ENCODE measurements around the gene CHID1.
A peak's percentile ranks its signal among the peaks of the same experiment; 100 is the strongest.

CHID1 gene

DNA sequence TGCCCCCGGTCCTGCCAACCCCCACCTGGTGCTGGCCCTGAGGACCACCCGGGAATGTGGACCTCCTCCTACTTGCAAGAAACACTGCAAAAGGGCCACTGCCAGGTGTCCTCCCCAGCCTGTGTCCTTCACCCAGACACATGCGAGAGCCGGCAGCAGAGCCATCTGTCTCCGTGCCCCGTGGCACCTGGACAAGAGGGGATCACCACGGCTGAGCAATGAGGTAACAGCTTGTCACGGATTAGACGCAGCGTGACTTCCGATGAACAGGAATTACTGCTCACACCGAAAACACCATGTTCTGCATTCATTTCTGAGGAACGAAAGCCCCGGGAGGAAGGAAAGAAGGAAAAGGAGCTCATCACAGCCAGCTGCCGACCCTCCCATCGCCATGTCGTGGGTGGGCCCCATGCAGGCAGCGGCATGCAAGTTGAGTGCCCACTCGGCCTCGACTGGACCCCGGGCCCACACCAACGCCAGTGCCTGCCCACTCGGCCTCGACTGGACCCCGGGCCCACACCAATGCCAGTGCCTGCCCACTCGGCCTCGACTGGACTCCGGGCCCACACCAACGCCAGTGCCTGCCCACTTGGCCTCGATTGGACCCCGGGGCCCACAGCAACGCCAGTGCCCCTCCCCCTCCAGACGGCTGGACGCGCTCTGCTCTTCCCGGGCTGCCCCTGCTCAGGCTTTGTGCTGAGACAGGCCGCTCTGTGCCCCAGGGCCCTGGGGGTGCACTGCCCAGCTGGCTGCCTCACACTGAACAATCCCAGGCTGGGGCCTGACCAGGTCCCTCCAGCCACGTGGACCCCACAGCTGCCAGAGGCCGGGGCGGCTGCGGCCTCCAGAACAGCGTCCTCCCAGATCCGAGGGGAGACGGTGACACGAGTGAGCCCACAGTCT, 22.0 kb downstream of the CHID1 start:
- no peak for DNase-seq

DNA sequence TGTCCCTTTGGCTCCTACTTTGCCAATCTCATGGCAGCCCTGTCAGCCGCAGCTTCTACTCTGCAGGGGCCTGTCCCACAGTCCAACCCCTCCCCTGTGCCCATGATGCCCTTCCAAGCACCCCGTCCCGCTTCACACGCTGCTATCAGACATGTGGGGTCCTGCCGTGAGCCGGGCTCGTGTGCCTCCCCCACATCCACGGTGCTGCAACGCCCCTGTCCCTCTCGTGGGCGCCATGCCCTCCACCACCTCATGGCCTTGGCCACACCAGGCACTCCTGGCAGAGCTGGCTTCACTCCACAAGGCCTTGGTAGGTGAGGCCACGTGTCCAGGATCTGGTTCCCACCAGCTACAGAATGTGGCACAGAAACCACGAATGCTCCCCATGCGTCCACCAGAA, 23.0 kb downstream of the CHID1 start:
- DNase-seq (no peak), ATAC-seq (no peak)

More for the DNA sequence above, 22.0 kb downstream of the CHID1 start:
- ATAC-seq = no peak

DNA sequence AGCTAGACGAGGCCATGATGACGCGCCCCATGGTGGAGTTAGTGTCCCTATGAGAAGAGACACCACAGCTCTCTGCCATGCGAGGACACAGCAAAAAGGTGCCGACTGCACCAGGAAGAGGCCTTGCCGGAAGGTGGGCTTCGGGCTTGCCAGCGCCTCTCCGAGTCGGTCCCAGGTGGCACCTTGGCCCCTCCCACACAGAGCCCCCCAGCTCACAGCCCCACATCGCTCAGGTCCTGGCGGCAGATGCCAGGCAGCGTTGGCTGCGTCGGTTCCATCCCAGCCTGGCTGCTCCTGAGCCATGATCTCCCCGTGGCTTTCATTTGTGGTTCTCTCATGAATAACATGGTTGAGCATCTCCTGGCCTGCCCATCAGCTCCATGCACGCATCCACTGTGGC, 24.0 kb downstream of the CHID1 start:
- ATAC-seq = no peak
- no peak for DNase-seq

DNA sequence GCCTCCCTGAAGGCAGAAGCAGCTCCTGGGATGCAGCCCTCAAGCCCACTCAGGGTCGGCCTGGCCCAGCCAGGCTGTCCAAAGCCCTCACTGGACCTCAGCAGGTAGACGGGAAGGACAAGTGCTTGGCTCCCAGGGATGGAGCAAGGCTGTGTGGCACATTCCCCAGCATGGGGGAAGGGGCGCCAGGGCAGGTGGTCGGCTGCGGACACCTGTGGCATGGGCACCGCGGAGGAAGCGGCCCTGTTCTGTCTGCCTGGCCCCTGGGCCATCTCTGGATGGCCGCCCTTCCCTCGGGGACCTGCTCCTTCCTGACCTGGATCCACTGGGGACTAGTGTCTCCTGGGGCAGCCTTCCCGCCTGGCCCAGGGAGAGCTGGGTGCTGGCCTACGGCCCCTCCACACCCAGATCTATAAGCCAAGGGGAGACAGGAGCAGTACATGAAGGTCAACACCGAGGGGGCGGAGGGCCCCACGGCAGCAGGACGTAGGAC, 26.0 kb downstream of the CHID1 start:
- ATAC-seq = no peak
- DNase-seq = no peak

DNA sequence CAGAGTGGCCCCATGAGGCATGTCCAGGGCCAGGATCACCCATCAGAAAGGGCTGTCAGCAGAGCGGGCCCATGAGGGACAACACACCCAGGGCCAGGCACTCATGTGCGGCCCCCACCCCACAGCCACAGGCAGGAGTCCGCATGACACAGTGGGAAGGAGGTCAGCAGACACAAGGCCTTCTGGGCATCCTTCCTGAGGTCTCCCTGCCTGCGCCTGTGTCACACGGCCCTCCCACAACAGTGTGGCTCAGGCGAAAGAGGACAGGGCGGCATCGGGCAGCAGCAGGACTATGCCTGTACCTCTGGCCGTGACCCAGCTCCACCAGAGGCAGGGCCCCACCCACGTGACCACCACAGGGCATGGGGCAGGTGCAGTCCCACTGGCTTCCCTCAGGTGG, 27.1 kb downstream of the CHID1 start:
- ATAC-seq (no peak), DNase-seq (no peak)

DNA sequence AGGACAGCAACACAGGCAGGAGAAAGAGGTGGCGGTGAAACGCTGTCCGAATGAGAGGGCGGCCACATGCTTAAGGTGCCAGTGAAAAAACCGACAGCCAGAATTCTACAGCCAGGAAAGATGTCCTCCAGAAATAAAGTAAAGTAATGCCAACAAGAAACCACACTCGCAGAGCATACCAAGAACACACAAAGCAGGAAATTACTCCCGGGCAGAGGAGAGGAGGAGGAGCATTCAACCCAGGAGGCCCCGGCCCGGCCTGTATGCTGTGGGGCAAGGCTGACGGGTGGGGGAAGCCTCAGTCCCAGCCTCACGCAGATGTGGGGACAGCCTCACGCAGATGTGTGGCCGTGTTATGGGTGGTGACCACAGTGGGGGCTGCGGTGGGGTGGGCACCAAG, 28.0 kb downstream of the CHID1 start:
- DNase-seq = no peak
- ATAC-seq = no peak

DNA sequence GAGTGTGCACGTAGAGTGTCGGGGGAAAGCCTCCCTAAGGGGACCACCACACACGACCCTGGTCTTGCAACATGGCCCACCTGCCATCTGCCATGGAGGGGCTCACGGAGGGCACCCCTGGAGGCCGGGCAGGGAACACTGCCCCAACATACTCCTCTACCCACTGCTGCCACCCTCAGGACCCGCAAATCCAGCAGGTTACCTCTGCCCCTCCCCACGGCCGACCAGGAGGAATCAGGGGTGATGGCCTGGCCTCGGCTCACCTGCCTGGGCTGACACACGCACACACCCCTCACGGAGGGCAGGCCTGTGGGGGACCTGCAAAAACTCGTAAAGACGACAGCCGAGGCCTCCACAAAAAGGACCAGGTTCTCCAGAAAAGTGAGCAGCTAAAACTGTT, 30.2 kb downstream of the CHID1 start:
- DNase-seq (no peak), ATAC-seq (no peak)

DNA sequence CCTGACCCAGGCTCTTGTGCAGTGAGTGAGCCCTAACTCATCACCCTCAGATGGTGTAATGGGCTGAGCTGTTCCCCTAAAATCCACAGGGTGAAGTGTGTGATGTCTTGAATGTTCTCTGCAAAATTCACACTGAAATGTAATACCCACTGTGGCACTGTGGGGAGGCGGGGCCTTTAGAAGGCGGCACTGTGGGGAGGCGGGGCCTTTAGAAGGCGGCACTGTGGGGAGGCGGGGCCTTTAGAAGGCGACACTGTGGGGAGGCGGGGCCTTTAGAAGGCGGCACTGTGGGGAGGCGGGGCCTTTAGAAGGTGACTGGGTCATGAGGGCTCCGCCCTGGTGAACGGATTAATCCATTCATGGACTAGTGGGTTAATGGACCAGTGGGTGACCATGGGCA, 33.0 kb downstream of the CHID1 start:
- ATAC-seq = peak; percentile 26
- DNase-seq = peak; percentile 37

DNA sequence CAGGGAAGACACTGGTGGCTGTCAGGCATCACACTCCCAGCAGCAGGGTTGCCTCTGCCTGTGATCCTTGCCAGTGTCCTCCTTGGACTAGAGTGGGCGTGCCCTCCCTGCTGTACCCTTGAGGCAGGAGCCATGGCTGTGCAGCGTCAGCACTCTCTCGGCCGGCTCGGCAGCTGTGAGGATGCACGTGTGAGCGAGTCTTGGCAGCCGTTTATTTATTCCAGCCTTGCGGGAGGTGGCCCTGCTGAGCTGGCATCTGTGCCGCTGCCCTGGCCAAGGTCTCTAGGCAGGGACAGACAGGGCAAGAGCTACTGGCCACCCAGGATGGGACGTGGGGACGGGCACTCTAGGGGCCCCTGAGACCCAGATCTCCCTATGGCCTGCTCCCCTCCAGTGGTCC, 34.1 kb downstream of the CHID1 start:
- DNase-seq (no peak), ATAC-seq (no peak)

DNA sequence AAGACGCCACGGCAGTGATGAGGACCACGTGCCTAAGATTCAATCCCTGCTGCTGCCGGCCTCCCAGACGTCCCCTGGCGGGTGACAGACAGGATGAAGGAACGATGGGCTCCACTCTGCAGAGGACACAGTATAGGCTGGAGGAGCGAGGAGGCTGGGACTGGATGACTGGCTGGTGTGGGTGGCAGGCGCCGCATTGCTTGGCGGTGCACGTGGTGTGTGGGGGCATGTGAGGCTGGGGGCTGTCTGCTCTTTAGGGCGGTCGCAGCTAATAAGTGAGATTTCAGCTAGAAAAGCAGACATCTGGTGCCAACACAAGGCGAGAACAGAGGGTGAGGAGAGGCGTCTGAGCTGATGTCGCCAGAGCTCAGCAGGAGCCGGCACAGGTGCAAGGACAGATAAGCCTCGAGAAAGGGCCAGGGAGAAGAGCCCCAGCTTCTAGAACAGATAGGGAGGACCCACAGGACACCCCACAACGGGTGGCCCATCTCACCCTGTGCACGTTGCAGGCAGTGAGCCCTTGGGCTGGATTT, 34.8 kb downstream of the CHID1 start:
- DNase-seq = no peak
- no peak for ATAC-seq

DNA sequence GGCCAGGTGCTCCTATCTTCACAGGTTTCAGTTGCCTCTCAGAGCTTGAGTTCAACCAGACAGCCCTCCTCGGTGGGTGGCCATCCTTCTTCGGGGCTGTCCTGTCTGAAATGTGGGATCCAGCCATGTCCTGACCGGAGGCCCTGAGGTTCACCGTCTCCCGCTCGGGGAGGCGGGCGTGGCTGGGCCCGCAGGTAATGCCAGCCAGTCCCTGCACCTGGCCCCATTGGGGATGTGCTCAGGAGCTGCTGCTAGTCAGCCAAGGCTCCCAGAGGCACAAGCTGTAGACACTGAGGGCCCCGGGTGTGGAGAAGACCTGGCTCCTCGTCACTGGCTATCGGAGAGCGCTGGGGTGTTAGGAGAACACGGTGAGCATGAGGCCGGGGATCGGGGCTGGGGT, 35.4 kb downstream of the CHID1 start:
- ATAC-seq (no peak), DNase-seq (no peak)

DNA sequence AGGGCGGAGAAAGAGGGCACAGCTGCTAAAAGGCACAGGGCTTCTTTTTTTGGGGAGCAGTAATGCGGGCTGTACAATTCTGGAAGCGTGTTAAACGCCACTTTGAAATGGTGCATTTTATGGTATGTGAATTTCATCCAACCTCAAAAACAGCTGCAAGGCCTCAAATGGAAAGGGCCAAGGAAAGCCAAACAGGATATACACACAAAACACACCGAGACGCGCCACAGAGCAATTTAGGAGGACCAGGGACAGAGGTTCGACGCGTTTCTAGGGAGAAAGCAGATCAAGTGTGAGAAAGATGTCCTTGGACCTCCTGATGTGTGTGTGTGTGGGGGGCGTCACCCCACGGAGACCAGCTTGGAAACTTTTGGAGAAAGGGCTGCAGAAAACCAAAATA, 36.9 kb downstream of the CHID1 start:
- no peak for ATAC-seq
- DNase-seq = no peak

DNA sequence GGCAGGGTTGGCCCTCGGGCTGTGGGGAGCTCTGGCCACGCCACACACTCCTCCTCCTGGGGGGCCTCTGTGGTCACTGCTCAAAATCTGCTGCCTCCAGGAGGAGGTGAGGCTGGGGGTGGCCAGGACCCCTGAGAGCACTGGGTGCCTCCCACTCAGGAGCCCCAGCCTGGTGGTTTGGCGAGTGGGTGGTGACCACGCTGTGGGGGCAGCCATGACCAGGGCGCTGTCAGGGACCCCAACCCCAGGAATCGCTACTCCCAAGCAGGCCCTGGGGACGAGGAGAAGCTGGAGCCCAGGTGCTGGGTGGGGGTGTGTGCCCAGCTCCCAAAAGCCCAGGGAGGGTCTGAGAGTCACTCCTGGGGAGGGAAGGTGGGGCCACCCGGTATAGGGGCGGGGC, 37.8 kb downstream of the CHID1 start:
- ATAC-seq (no peak), DNase-seq (no peak)

DNA sequence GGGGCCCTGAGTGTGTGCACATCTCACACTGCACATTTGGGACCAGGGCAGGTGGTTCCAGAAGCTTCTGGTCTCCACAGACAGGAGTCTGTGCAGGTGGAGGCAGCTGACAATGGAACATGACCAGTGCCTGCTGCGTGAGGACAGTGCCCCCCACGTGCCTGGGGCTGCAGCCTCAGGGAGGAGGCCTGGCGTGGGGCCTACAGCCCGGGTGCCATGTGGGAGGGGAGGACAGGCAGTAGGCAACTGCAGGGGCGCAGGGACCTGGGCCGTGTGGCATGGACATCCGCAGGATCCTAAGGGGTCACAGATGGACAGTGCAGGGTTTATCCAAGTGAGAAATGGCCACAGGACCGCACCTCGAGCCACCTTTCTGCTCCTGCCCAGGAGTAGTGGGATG, 39.1 kb downstream of the CHID1 start:
- no peak for DNase-seq
- ATAC-seq = no peak

DNA sequence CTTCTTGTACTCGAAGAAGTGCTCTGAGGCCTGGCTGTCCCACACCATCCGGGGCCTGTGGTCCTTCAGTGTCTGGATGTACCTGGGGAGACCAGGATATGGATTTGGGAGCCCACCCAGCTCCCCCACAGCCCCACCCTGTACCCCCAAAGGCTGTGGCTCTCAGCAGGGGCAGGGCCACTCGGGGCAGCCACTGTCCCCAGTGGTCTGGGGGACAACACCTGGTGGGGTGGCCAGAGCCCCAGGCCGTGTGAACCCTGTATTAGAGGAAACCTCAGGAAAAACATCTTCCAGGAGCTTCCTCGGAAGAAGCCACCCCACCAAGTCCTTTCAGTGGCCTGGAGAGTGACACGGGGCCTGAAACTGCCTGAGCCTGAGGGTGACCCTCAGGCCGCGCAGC, 40.2 kb downstream of the CHID1 start:
- no peak for ATAC-seq

DNA sequence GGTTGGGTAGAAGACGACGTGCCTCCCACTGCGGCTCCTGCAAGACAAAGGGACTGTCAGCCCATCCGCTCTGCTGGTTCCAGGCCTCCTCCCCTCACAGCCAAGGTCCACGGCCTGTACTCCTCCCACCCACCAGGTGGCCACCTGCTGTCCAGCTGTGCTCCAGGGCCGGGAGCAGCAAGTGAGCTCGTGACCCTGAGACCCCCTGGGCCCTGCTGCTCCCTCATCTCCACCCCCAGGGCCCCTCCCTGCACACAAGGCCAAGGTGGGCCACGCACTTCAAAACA, 40.5 kb downstream of the CHID1 start:
- ATAC-seq (no peak), DNase-seq (no peak)

More for the DNA sequence above, 40.2 kb downstream of the CHID1 start:
- no peak for DNase-seq

DNA sequence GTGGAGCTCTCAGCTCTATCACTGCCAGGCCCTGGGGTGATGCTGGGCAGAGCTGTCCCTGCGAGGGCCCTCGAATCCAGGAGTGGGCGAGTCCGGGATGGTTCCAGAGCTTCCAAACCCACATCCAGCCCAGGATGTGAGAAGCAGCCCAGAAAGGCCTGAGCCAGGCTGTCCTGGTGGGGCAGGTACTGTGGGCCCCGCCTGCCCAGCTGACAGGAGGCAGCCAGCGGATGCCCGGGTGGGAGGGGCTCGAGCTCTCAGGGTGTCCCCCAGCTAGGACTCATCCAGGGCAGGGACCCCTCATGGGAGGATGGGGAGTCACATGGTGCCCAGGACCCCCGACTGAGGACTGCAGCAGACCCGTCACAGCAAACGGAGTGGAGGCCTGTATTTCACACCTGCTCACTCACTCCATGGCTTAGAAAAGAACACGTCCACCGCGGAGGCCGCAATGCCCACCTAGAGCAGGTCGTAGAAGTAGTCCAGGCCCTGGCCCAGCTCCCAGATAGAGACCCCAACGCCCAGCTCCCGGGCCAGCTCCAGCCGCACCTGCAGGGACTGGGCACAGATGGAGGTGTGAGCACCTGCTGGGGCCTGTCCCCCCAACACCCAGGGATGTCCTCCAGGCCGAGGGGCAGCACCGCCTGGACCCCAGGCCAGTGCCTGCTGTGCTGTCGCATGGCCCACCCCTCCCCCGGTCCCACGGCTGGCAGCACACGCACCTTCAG, 41.0 kb downstream of the CHID1 start:
- no peak for ATAC-seq

DNA sequence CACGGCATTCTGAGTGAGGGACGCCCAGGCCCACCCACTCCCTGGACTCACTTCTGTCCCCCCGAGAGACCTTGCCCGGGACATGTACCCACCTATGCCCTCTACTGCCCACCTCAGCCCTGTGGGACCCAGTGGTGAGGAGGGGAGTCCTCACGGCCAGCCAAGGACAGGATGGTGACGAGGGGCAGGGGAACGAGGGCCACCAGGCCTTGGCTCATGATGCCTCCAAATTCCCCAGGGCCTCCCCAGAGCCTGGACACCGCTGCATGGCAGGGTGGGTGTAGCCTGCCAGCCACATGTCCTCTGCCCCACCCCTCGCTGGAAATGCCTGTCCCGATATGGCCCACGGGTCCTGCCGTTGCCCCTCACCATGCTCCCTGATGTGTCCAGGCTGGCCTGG, 41.8 kb downstream of the CHID1 start:
- ATAC-seq (no peak), DNase-seq (no peak)

More for the DNA sequence above, 41.0 kb downstream of the CHID1 start:
- DNase-seq = no peak

DNA sequence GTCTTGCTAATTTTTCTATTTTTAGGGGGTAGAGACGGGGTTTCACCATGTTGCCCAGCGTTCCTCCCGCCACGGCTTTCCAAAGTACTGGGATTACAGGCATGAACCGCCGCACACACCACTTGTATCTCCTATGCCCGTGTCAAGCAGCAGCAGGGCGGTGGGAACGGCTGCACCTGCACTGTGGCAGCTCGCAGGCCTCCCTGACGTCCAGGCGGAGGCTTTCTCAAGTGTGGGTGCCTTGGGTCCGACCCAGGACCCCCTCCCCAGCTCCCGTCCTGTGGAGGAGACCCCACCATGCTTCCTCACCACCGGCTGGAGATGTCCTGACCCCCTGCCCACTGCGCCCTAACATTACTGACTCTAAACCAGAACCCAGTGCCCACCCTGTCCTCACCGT, 42.2 kb downstream of the CHID1 start:
- ATAC-seq (no peak), DNase-seq (no peak)

DNA sequence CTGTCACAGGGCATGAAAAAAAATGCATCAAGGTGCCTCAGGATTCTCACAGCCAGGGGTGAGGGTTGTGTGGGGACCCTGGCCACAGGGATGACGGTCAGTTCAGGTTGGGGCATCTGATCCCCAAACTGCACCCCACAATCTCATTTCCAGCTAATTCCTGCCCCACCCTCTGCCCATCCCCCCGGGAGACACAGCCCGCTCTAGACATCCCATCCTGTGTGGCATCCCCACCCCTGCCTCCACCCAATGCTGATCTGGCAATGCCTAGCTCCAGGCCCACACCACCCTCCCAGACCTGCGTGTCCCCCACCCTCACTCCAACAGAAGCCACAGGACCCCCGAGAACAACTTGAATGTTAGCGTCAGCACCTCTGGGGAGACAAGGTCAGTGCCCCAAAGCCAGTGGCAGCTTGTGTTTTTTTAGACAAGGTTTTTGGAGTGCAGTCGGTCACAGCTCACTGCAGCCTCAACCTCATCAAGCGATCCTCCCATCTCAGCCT, 42.7 kb downstream of the CHID1 start:
- no peak for ATAC-seq
- no peak for DNase-seq

DNA sequence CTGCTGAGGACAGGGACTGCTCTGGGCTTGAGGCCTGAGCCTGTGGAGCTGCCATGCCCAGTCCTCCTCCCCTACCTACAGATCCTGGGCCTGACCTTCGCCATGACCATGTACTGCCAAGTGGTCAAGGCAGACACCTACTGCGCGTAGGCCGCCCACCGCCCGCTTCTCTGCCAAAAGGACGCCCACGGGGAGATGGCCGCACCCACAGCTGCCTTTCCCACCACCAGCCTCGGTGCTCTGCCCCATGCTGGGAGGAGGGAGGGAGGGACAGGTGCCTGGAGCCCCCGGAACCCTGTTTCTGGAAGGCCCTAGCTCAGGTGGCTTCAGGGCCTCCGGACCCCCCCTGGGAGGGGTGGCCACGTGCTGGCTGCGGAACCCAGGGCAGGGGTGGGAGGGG, 44.1 kb downstream of the CHID1 start:
- DNase-seq (no peak), ATAC-seq (no peak)

DNA sequence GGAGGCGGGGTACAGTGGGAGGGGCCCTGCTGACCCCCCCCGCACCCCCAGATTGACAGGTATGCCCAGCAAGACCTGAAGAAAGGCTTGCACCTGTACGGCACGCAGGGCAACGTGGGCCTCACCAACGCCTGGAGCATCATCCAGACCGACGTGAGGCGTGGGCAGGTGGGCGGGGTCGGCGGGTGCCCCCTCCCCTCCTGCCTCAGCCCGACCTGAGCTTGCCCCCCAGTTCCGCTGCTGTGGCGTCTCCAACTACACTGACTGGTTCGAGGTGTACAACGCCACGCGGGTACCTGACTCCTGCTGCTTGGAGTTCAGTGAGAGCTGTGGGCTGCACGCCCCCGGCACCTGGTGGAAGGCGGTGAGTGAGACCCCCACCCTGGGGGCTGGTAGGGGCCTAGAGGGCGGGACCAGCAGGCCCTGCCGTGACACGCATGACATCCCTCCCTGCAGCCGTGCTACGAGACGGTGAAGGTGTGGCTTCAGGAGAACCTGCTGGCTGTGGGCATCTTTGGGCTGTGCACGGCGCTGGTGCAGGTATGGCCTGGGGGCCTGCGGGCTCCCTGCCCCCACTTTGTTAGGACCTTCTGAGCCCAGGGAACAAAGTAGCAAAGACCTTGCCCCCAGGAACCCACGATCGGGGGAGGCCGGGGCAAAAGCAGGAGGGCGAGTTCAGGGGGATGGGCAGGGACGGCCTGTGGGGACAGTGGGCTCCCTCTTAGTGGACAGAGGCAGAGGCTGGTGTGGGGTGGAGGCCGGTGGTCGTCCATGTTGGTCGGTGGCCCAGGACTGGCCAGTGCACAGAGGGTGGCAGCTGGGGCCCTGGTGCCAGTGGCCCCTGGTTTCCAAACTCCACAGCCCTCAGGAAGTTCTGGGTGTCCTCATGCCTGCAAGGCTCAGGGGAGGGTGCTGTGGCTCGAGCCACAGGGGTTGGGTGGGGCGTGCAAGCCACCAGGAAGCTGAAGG, 44.9 kb downstream of the CHID1 start:
- no peak for ATAC-seq
- no peak for DNase-seq
